Endothelial cell of umbilical vein (primary cell): ENCODE data around the gene YTHDC1.

Source experiments
- EZH2 ChIP-seq: IDR thresholded peaks from 2 replicates; pipeline ENCODE4 v1.6.1; 2012; ENCODE audit warnings: borderline replicate concordance, low read depth, mild to moderate bottlenecking, moderate library complexity, low read length, inconsistent platforms; ENCODE audit not compliant: severe bottlenecking
- FOS ChIP-seq: IDR thresholded peaks from 2 replicates; pipeline ENCODE4 v1.6.1; 2011; ENCODE audit warnings: mild to moderate bottlenecking, low read length, moderate library complexity, borderline replicate concordance; ENCODE audit not compliant: insufficient read depth
- GATA2 ChIP-seq: IDR thresholded peaks from 2 replicates; pipeline ENCODE4 v1.7.0; 2011; ENCODE audit warnings: low read depth, mild to moderate bottlenecking, moderate library complexity, mixed read lengths, low read length; ENCODE audit not compliant: insufficient read length, insufficient read depth
- JUN ChIP-seq: IDR thresholded peaks from 2 replicates; pipeline ENCODE4 v1.6.1; 2011; ENCODE audit warnings: borderline replicate concordance, low read depth; ENCODE audit not compliant: insufficient read length, insufficient read depth
- MYC ChIP-seq: IDR thresholded peaks from one replicate; pipeline ENCODE4 v1.6.1; 2011; ENCODE audit warnings: mild to moderate bottlenecking, low read depth, low read length
- POLR2A ChIP-seq: IDR thresholded peaks from 2 replicates; pipeline ENCODE4 v1.6.1; 2012; ENCODE audit warnings: low read depth, mild to moderate bottlenecking, control low read depth, low read length
- POLR2AphosphoS5 ChIP-seq: IDR thresholded peaks from 2 replicates; pipeline ENCODE4 v1.6.1; 2012; ENCODE audit warnings: low read depth, mild to moderate bottlenecking, control low read depth, low read length, moderate library complexity; ENCODE audit not compliant: insufficient read depth
- TF ChIP-seq, protein P1 (sequence below), 2 donors: IDR thresholded peaks; 1 replicate in 1 of 2; 2 replicates in 1 of 2; pipeline ENCODE4 v1.5.1; 2011; ENCODE audit warnings: low read length in 2 of 2, mild to moderate bottlenecking in 2 of 2, moderate library complexity in 2 of 2, control low read depth in 1 of 2, inconsistent platforms in 1 of 2, low read depth in 1 of 2; ENCODE audit not compliant: insufficient read depth in 1 of 2; ENCODE audit errors: extremely low read depth in 1 of 2
- TF ChIP-seq, protein P2 (sequence below): IDR thresholded peaks from 2 replicates; pipeline ENCODE4 v1.6.1; 2011; ENCODE audit not compliant: insufficient read depth, insufficient read length

- TF ChIP-seq, protein P1, sequence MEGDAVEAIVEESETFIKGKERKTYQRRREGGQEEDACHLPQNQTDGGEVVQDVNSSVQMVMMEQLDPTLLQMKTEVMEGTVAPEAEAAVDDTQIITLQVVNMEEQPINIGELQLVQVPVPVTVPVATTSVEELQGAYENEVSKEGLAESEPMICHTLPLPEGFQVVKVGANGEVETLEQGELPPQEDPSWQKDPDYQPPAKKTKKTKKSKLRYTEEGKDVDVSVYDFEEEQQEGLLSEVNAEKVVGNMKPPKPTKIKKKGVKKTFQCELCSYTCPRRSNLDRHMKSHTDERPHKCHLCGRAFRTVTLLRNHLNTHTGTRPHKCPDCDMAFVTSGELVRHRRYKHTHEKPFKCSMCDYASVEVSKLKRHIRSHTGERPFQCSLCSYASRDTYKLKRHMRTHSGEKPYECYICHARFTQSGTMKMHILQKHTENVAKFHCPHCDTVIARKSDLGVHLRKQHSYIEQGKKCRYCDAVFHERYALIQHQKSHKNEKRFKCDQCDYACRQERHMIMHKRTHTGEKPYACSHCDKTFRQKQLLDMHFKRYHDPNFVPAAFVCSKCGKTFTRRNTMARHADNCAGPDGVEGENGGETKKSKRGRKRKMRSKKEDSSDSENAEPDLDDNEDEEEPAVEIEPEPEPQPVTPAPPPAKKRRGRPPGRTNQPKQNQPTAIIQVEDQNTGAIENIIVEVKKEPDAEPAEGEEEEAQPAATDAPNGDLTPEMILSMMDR (IDR thresholded peaks at IDR 0.05; ENCODE audit: extremely low read depth in 1 of 2, insufficient read depth in 1 of 2, low read depth in 1 of 2, low read length in 2 of 2) = no peak
- no peak for TF ChIP-seq POLR2A
- no peak for TF ChIP-seq MYC
- TF ChIP-seq JUN = no peak
- TF ChIP-seq, protein P2, sequence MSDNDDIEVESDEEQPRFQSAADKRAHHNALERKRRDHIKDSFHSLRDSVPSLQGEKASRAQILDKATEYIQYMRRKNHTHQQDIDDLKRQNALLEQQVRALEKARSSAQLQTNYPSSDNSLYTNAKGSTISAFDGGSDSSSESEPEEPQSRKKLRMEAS = no peak
- TF ChIP-seq EZH2 = no peak
- no peak for TF ChIP-seq POLR2AphosphoS5
- TF ChIP-seq FOS = no peak
- TF ChIP-seq GATA2 = no peak
These were observed 23.6 kb upstream of the YTHDC1 start for GRCh38 chr4:68373513-68373912.
